GM19463 (cell line): Measurements from ENCODE around the gene CLEC18C.
"Not testable (repeated sequence)": the region's sequence is repeated elsewhere in the genome, so short reads cannot be mapped to it uniquely, and the experiment has no call there.

Experiments
- ATAC-seq: cut with Tn5 transposase; IDR thresholded peaks from one replicate; pipeline ENCODE4 v1.9.1; 2021; ENCODE audit warnings: mild to moderate bottlenecking, moderate library complexity; ENCODE audit not compliant: unreplicated experiment

Gene CLEC18C

DNA sequence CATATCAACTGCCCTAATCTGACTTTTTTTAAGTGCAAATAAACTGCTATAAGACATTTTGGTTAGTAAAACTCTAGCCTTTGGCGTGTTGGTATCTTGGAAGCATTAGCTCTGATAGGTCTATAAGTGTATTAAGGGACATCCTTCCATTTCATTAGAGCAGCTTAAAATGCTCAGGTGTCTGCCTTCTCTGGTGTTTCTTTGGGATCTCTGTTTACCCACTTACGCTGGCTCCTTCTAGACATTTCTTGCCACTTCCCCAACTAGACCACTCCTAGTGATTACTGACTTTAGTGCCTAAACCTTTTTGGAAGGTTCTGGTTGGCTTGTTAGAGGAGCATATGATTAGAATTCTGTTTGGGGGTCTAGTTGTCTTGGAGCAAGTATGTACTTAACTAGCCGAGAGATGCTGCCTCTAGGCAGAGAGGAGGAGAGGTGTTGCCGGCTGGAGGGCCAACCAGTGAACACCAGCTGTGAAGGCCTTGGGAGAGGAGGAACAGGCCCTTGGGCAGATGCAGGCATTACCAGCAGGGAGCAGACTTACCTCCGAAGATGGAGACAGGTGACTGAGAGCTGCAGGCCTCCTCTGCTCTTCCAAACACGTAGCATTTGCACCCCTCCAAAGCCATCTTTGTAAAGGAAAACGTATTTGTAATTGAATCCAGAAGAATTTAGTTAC, 15.2 kb upstream of the CLEC18C start:
- no peak for ATAC-seq

DNA sequence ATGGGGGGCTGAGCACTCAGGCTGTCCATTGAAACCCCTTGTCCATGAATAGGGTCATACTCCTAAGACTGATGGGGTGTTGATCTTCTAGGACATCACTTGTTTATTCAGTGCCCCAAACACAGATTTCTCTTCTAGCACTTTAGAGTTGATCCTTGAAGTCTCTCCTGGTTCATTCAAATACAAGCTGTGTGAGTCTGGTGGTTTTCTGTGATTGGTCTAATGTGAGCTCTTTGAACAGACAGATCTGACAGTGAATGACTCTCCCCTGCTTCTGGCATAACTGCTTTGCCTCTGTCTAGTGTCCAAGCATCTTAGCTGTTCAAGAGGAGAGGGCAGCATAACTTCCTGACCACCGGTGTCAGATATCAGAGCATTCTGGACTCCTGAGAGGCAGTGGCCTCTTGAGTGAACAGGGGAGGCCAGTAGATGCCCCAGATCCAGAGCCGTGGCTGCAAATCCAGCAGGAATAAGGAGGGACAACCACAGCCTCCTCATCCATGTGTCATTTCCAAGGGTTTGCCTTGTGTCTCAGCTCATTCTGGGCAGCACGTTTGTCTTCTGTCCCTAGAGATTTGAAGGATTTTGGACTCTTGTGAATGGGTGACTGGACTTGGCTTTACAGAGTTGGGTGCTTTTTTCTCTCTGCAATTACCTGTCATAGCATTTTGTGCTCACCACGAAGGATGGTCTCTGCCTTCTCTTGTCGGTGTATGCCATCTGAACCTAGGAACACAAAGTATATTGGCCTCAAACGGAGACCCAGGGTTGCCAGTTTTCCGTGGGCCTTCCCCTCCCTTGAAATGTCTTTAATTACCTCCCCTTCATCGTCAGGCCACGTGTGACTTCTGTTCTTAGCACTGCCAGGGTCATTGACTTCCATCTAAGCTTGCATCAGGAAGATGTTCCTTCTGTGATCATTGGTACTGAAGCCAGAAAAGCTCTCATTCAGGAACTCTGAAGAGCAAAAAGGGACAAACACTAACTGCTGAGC, 13.9 kb upstream of the CLEC18C start:
- ATAC-seq = no peak

DNA sequence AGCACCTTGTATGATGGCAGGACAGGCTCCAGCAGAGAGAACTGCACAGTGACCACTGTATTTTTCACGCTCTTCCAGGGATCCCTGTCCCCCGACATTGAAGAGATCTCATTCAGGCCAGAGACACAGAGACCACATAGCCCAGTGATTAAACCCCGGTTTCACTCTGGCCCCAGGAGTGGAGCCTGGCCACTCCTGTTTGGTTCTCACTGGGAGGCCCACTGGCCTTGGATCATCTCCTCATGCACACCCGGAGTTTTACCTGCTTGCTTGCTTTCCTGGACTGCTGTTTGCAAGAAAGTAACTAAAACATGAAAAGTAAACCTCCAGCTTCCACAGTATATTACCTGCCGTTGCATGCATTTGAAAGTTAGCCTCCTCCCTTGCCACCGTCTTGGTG, 13.2 kb upstream of the CLEC18C start:
- ATAC-seq = no peak

DNA sequence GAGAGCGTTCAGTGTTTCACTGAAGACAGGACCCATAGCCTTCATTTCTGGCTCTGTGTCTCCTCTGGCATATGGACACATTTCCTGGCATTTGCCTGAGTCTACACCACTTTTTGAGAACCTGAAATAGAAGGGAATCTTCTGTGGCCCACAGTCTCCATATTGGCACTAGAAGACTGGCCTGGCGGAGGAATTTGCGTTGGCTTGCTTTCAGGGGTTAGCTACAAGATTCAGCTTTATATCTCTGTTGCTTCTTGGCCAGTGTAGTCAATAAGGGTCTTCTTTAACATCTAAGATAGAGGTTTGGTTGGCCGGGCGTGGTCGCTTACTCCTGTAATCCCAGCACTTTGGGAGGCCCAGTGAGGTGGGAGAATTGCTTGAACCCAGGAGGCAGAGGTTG, 12.8 kb upstream of the CLEC18C start:
- no peak for ATAC-seq

DNA sequence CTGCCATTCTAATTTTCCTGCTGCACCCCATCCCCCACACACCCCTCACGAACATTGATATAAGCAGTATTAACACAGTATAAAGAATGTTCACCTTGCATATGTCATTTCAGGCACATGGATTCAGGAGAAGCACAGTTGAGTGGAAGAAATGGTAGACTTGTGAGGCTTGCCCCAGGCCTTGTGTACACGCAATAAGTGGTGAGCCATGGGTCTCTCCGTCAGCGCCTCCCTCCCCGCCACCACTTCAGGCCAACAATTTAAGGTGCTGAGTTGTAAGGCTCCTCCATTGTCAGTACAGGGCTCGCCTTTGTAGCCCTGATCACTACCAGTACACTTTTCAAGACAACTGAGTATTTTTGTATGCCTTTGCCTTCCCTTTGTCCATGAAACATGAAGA, 12.2 kb upstream of the CLEC18C start:
- no peak for ATAC-seq

DNA sequence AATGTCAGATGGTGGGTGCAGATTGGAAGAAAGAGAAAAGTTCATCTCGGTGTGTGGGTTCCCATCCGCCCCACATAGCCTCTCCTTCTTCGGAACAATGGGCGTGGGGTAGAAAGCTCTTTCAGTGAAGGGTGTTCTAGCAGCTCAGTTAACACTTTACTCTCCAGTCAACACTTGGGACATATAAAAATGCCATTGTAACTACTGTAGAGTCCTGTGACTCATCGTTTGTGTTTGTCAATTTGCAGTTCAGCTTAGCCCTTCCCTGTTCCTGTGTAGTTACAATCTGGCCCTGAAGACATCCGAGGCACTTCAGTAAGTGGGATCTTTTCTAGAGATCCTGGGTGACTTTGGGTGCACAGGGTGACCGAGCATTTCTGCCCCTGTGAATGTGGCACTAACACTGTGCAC, 11.5 kb upstream of the CLEC18C start:
- no peak for ATAC-seq

DNA sequence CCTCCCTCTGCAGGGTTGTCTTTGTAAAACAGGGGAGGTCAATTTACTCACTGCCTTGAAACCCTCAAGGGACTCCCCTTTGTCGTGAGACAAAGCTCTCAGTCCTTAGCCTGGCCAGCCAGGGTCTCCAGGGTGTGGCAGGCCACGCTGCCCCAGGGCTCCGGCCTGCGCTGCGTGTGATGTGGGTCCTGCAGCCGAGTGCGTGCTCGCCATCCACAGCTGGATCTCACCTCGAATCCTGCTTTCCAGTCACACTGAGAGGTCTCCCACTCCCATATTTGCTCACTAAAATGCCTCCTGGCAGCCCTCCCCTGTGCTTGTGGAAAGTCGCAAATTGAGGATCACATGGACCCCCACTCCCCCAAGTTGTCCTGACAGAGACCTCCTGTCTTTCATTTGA, 10.0 kb upstream of the CLEC18C start:
- ATAC-seq = no peak

DNA sequence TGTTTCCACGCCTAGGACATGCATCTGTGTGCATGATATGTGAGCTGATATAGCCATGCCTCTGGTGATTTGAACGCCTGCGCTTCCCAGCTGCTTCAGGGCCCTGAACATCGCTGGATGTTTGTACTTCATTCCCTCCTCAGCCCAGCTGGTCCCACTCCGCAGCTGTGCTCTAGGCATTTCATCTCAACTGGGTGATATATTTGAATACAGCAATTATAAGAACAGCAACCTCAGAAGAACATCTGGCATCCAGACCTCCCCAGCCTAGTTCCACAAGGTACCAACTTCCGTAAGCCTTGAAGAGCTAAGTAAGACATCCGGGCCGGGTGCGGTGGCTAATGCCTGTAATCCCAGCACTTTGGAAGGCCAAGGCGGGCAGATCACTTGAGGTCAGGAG, 6.9 kb upstream of the CLEC18C start:
- ATAC-seq = not testable (repeated sequence)

DNA sequence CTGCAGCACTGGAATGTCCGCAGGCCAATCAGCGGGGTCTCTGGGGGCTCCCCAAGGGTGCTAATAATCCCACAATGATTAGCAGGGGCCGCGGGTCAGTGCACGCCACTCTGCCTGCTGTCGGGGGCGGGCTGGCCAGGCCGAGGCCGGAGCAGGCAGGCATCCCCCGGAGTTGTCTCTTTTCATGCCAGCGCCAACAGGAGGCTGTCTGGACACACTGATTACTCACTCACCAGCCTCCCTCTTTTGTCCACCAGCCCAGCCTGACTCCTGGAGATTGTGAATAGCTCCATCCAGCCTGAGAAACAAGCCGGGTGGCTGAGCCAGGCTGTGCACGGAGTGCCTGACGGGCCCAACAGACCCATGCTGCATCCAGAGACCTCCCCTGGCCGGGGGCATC, 329 bp downstream of the CLEC18C start:
- not testable (repeated sequence) for ATAC-seq

DNA sequence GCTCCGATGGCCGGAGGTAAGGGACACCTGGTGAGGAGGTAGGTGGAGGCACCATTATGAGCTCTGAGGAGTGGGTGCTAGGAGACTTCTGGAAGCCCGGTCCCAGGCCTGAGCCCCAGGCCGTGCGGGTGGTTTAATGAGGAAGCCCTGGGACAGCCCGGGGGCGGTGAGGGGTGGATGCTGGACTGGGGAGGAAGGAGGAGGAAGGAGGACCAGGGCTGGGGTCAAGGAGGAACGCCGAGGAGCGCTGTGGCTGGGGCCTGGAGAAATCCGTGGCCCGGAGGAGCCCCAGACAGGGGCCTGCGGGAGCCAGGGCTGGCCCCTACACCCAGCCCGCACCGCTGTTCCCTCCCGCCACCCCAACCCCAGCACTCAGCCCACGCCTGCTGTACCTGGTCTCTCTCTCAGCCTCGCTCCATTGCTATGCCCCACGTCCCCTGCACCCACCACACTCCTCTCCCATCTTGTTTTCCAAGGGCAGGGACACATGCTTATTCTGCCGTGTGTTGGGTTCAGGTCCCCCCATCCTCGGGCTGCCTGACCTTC, 873 bp downstream of the CLEC18C start:
- not testable (repeated sequence) for ATAC-seq

DNA sequence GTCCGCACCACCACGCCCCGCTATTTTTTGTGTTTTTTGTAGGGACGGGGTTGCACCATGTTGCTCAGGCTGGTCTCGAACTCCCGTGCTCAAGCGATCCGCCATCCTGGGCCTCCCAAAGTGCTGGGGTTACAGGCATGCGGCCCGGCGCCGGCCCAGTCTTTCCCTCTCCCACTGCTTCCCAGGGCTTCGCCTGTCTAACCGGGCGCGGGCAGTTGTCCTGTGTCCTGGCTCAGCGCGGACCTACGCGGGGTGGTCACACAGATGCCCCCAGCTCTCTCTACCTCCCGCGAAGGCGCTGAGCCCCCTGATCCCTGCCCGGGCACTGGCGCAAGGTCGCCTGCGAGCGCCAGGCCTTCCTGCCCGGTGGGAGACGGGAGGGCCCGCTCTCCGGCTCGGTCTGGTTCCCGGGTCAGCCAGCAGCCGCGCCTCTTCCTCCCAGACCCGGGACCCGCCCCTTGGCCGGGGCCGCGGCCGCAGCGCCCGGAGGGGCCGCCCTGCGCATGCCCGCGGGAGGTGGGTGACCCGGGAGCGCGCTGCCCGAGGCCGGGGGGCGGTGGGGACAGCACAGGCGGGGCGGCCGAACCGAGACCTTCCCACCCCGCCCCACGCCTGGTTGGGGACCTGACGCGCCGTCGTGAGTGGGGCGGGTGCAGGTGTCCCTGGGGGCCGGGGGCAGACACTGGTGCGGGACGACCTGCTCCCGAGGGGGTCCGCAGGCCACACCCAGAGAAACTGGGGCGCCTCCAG, 14.4 kb downstream of the CLEC18C start:
- not testable (repeated sequence) for ATAC-seq

DNA sequence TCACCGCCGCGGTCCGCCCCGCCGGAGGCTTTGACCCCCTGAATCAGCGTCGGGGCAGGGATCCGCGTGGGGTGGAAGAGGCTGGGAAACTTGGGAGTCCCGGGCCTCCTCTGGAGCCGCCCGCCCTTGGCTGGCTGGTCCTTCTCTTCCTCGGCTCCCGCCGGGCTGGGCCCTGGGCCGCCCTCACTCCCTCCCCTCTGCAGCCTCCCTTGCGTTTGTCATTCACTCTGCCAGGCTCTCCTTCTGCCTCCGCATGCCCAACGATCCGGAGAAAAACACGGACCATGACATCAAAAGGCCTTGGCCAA, 15.0 kb downstream of the CLEC18C start:
- ATAC-seq = not testable (repeated sequence)

DNA sequence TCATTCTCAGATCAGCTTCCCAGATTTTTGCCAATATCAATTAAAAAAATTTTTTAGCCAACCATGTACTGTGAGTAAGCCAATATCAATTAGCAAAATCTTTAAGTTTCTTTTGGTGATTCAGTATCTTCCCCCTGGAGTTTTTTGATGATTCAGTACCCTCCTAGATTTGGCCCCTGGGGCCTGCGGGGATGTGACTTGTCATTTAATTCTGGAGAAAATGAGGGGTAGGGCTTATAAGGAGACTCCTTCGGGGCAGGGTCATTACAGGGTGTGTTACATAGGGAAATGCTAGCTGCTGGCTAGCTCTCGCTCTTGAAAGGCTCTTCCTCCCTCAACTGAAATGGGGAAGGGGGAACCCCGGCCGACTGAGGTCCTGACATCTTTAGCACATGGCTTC, 17.0 kb downstream of the CLEC18C start:
- ATAC-seq = not testable (repeated sequence)

DNA sequence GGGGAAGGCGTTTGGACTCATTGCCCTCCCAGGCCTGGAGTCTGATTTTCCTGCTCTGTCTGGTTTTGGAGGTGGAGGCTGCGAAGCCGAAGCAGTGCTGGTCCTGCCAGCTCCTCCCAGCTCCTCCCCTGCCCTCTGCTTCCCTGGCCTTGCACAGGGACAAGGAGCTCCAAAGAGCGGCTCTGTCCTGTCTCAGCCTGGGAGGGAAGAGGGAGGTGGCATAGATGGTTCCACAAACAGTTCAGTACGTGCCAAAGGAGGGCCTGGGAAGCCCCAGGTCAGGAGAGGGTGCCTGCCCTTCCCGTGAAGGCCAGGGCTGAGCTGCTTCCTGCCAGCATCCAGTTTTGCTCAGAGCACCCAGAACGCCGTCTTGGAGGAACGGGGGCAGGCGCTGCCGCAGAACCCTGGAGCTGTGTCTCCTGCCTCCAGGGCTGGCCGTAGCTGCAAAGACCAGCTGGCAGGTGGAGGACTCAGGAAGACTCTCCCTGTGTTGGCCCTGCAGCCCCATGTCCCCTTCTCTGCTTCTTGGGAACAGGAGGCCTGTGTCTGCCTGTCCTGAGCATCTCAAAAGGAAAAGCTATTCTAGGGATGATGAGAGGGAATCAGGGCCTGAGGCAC, 23.2 kb downstream of the CLEC18C start:
- not testable (repeated sequence) for ATAC-seq

DNA sequence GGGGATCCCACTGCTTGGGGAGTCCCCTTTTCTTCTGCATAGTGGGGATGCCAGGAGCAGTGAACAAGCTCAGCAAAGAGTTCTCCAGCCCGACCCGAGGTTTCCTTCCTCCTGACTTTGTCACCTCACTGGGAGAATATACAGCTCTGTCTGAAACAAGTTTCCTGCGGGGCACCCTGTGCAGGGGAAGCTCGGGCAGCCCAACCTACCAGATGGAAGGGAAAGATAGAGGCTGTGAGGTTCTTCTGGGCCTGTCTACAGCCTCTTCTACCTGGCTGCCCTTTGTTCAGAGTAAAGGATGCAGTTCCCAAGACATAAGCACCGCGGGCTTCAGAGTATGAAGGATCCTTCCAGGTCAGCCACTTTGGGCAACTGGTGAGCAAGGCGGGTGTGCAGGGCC, 24.0 kb downstream of the CLEC18C start:
- not testable (repeated sequence) for ATAC-seq

DNA sequence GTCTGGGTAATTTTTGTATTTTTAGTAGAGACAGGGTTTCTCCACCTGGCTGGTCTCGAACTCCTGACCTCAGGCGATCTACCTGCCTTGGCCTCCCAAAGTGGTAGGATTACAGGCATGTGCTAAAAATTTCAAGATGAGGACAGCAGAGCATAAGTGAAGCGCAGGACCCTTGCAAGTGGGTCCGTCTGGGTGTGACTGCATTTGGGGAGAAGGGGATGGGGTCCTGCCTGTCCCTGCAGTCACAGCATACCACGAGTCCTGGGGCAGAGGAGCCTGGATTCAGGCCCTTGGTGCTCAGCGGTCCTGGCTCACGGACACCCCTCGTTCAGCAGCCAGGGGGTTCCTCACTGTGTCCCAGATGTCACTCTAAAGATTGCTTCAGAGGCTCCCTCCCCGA, 24.6 kb downstream of the CLEC18C start:
- ATAC-seq = not testable (repeated sequence)

DNA sequence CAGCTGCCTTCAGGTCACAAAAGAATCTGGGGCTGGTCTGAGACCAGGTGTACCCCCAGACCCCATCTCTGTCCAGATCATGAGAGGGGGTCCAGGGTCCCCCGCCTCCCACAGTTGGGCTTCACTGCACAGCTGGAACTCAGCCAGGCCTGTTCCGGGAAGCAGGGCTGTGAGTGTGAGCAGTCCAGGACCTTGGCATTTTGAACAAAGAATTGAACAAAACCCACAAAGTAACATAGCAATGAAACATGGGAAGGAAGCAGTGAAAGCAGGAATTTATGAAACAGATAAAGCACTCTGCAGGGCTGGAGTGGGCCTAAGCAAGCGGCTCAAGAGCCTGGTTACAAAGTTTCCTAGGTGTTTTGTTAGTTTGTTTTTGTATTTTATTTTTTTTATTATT, 25.1 kb downstream of the CLEC18C start:
- not testable (repeated sequence) for ATAC-seq

DNA sequence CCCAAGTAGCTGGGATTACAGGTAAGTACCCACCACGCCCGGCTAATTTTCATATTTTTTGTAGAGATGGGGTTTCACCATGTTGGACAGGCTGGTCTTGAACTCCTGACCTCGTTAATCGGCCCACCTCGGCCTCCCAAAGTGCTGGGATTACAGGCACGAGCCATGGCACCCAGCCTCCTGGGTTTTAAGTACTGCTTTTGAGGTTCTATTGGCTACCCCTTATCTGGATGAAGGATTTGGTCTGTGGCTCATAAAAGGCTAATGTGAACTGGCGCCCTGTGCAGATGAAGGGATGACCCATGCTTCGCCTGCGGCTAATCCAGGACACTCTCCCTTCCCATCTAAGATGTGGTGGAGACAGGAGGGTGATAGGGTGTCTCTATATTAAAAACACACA, 25.6 kb downstream of the CLEC18C start:
- ATAC-seq = not testable (repeated sequence)

DNA sequence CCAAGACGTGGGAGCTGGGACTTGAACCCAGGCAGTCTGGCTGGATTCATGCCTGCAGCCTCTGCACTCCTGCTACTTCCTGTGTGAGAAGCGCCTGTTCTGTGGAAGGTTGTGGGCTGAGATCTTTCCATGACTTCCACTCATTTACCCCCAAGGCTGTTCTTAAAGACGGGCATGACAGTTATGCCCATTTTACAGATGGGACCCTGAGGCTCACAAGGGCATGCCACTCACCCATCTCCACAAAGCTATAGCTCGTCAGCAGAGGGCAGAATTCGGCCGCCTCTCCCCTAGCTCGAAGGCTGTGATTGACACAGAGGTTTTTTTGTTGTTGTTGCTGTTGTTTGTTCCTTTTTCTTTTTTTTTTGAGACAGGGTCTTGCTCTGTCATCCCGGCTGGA, 26.5 kb downstream of the CLEC18C start:
- ATAC-seq = not testable (repeated sequence)

DNA sequence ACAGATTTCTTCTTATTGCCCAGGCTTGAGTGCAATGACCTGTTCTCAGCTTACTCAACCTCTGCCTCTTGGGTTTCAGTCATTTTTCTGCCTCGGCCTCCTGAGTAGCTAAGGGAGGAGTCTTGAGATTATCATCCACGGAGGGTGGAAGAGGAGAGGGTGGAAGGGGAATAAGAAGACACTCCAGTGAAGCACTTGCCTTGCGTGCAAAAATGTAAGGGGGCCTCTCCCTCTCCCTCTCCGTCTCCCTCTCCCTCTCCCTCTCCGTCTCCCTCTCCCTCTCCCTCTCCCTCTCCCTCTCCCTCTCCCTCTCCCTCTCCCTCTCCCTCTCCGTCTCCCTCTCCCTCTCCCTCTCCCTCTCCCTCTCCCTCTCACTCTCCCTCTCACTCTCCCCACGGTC, 29.9 kb downstream of the CLEC18C start:
- not testable (repeated sequence) for ATAC-seq

DNA sequence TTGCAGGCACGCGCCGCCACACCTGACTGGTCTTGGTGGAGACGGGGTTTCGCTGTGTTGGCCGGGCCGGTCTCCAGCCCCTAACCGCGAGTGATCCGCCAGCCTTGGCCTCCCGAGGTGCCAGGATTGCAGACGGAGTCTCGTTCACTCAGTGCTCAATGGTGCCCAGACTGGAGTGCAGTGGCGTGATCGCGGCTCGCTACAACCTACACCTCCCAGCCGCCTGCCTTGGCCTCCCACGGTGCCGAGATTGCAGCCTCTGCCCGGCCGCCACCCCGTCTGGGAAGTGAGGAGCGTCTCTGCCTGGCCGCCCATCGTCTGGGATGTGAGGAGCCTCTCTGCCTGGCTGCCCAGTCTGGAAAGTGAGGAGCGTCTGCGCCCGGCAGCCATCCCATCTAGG, 30.4 kb downstream of the CLEC18C start:
- ATAC-seq = not testable (repeated sequence)
